Liver (tissue), 9 donors: ENCODE results near the gene RAE1. TPM values are rescaled to one million over a fixed set of nuclear protein-coding genes. Genes with fewer than 3 reads are reported as not detected.

Source experiments
- DNase-seq: peaks from one replicate; pipeline ENCODE4 v3.0.0-alpha.2; 2017; ENCODE audit warnings: low spot score
- H3K27ac ChIP-seq, 2 donors: one replicate each; pipeline ENCODE4 v1.7.0; 2013; ENCODE audit warnings: inconsistent platforms in 2 of 2, low read length in 2 of 2, control low read depth in 1 of 2, low read depth in 1 of 2, mild to moderate bottlenecking in 1 of 2
- H3K27me3 ChIP-seq, 4 donors: one replicate each; pipeline versions ENCODE4 v1.6.1 to v1.7.0; 2013; ENCODE audit warnings: low read length in 3 of 4, inconsistent platforms in 1 of 4, mild to moderate bottlenecking in 1 of 4, moderate library complexity in 1 of 4; ENCODE audit not compliant: control insufficient read depth in 4 of 4, insufficient read depth in 4 of 4
- H3K36me3 ChIP-seq, 4 donors: one replicate each; pipeline versions ENCODE4 v1.6.1 to v1.7.0; 2013; ENCODE audit warnings: low read length in 3 of 4, mild to moderate bottlenecking in 3 of 4, low read depth in 1 of 4, moderate library complexity in 1 of 4; ENCODE audit not compliant: control insufficient read depth in 4 of 4, insufficient read depth in 3 of 4
- H3K4me1 ChIP-seq, 4 donors: one replicate each; pipeline versions ENCODE4 v1.6.1 to v1.7.0; 2013; ENCODE audit warnings: low read length in 3 of 4, mild to moderate bottlenecking in 3 of 4, moderate library complexity in 1 of 4; ENCODE audit not compliant: control insufficient read depth in 4 of 4, insufficient read depth in 4 of 4
- H3K4me3 ChIP-seq, 3 donors: one replicate each; pipeline versions ENCODE4 v1.6.1 to v1.7.0; 2013; ENCODE audit warnings: low read length in 3 of 3, control low read depth in 1 of 3, low read depth in 1 of 3, mild to moderate bottlenecking in 1 of 3
- H3K9ac ChIP-seq, 2 donors: one replicate each; pipeline ENCODE4 v1.7.0; 2013; ENCODE audit warnings: low read length in 2 of 2, mild to moderate bottlenecking in 2 of 2, moderate library complexity in 2 of 2, control low read depth in 1 of 2, low read depth in 1 of 2
- H3K9me3 ChIP-seq, 4 donors: one replicate each; pipeline versions ENCODE4 v1.6.1 to v1.7.0; 2013; ENCODE audit warnings: low read length in 3 of 4; ENCODE audit not compliant: control insufficient read depth in 4 of 4
- ATF3 ChIP-seq: IDR thresholded peaks from 2 replicates; pipeline ENCODE4 v1.6.1; 2016; ENCODE audit warnings: antibody characterized with exemption
- CTCF ChIP-seq: fragments of 150-350 bp; IDR thresholded peaks from 2 replicates; pipeline ENCODE4 v1.5.1; 2017; ENCODE audit warnings: improper control_type of control experiment, low read depth, low read length; ENCODE audit not compliant: missing input control
- EGR1 ChIP-seq, 2 donors: IDR thresholded peaks; 2 replicates each; pipeline ENCODE4 v1.6.1; 2016 to 2018; ENCODE audit warnings: antibody characterized with exemption in 2 of 2, low read depth in 2 of 2
- FOXA1 ChIP-seq: IDR thresholded peaks from 2 replicates; pipeline ENCODE4 v1.6.1; 2016; ENCODE audit warnings: antibody characterized with exemption
- FOXA2 ChIP-seq: IDR thresholded peaks from 2 replicates; pipeline ENCODE4 v1.6.1; 2016; ENCODE audit warnings: antibody characterized with exemption
- GABPA ChIP-seq, 2 donors: IDR thresholded peaks in 1 of 2; conservative IDR thresholded peaks in 1 of 2; 2 replicates each; pipeline ENCODE4 v1.6.1; 2016; ENCODE audit warnings: antibody characterized with exemption in 2 of 2, mild to moderate bottlenecking in 1 of 2, moderate library complexity in 1 of 2
- HNF4A ChIP-seq, 2 donors: conservative IDR thresholded peaks; 2 replicates each; pipeline ENCODE4 v1.6.1; 2016; ENCODE audit warnings: antibody characterized with exemption in 2 of 2, mild to moderate bottlenecking in 2 of 2
- HNF4G ChIP-seq: IDR thresholded peaks from 2 replicates; pipeline ENCODE4 v1.6.1; 2016; ENCODE audit warnings: antibody characterized with exemption
- JUND ChIP-seq, 2 donors: IDR thresholded peaks; 2 replicates each; pipeline ENCODE4 v1.6.1; 2016; ENCODE audit warnings: antibody characterized with exemption in 2 of 2
- MAX ChIP-seq: IDR thresholded peaks from 2 replicates; pipeline ENCODE4 v1.6.1; 2016; ENCODE audit warnings: antibody characterized with exemption
- NR2F2 ChIP-seq: IDR thresholded peaks from 2 replicates; pipeline ENCODE4 v1.6.1; 2016; ENCODE audit warnings: antibody characterized with exemption
- RAD21 ChIP-seq, 2 donors: IDR thresholded peaks; 2 replicates each; pipeline ENCODE4 v1.6.1; 2016; ENCODE audit warnings: antibody characterized with exemption in 2 of 2, mild to moderate bottlenecking in 2 of 2
- REST ChIP-seq: IDR thresholded peaks from 2 replicates; pipeline ENCODE4 v1.6.1; 2016; ENCODE audit warnings: antibody characterized with exemption, mild to moderate bottlenecking
- RXRA ChIP-seq, 2 donors: IDR thresholded peaks; 2 replicates each; pipeline ENCODE4 v1.6.1; 2017 to 2018; ENCODE audit warnings: antibody characterized with exemption in 2 of 2, mild to moderate bottlenecking in 1 of 2
- SP1 ChIP-seq: IDR thresholded peaks from 2 replicates; pipeline ENCODE4 v1.6.1; 2018; ENCODE audit warnings: antibody characterized with exemption, mild to moderate bottlenecking
- TAF1 ChIP-seq: conservative IDR thresholded peaks from 2 replicates; pipeline ENCODE4 v1.6.1; 2016; ENCODE audit warnings: antibody characterized with exemption, mild to moderate bottlenecking
- ZBTB33 ChIP-seq: IDR thresholded peaks from 2 replicates; pipeline ENCODE4 v1.6.1; 2016; ENCODE audit warnings: antibody characterized with exemption
- WGBS: extraction: QIAGEN DNeasy Blood & Tissue Kit; methylation state at CpG from one replicate; pipeline ENCODE4 v1.1.7; 2013; 5-methylcytosine and 5-hydroxymethylcytosine counted together
- polyA plus RNA-seq, 2 donors: library from polyadenylated mRNA; stranded (reverse) in 1 of 2; unstranded in 1 of 2; fragments of 200-250 nt in 1 of 2; fragments of >200 nt in 1 of 2; fragmentation: Nextera tagmentation in 1 of 2; extraction: Ambion mirVana in 1 of 2; gene quantifications; one replicate each; pipeline versions ENCODE4 v1.2.1 to v1.2.3, GENCODE V29; 2013 to 2015
- total RNA-seq, 2 donors: library from RNA; depleted of rRNA; stranded (reverse); fragments of >200 nt; gene quantifications; one replicate each; pipeline ENCODE4 v1.2.3, GENCODE V29; 2014
- donor health status: healthy.
- donor health status: healthy.
- donor health status: healthy.
- donor health status: healthy.
- donor health status: healthy.

The RAE1 gene
- total and polyA plus RNA-seq, 4 donors: 10.0 to 15.5 (median 13.5) TPM

- WGBS: 1% methylated on average over 4 of the region's 4 CpGs
- no peak overlapping the region for H3K9ac ChIP-seq
- peaks cover 0 to 1% (median under 1%) of the 10 kb centered on the region in 4 donors for H3K4me1 ChIP-seq
- no peaks in the 10 kb centered on the region for H3K36me3 ChIP-seq
- peaks cover 0 to 7% (median 0%) of the 10 kb centered on the region in 4 donors for H3K27me3 ChIP-seq
- peak; percentile 72 for DNase-seq
- H3K4me3 ChIP-seq: no peak overlapping the region
- TF ChIP-seq ZBTB33 (no peak), FOXA1 (no peak), CTCF (peak; percentile 75), RAD21 (IDR thresholded peaks at IDR 0.05) (peak; percentile 90), JUND (IDR thresholded peaks at IDR 0.05) (no peak), NR2F2 (no peak), RXRA (IDR thresholded peaks at IDR 0.05) (no peak)
- no peaks in the 10 kb centered on the region for H3K9me3 ChIP-seq
- no peak overlapping the region for H3K27ac ChIP-seq
Measured at GRCh38 chr20:57346477-57346876, 4.6 kb upstream of the RAE1 start.

GRCh38 chr20:57347393-57347792 is 3.7 kb upstream of the RAE1 start:
- Histone ChIP-seq H3K27me3 (peaks cover 0 to 7% (median 0%) of the 10 kb centered on the region in 4 donors), H3K27ac (no peak overlapping the region), H3K4me1 (peaks cover 4 to 10% (median 8%) of the 10 kb centered on the region in 4 donors), H3K9ac (no peak overlapping the region), H3K36me3 (no peaks in the 10 kb centered on the region), H3K9me3 (no peaks in the 10 kb centered on the region), H3K4me3 (no peak overlapping the region)
- WGBS: 74% methylated on average over 4 of the region's 4 CpGs
- TF ChIP-seq ZBTB33: no peak
- TF ChIP-seq ATF3: no peak
- no peak for TF ChIP-seq FOXA1
- TF ChIP-seq EGR1 (IDR thresholded peaks at IDR 0.05; ENCODE audit: low read depth in 2 of 2): no peak
- no peak for TF ChIP-seq REST
- no peak for TF ChIP-seq HNF4A (conservative IDR thresholded peaks at IDR 0.05)
- no peak for TF ChIP-seq GABPA (IDR thresholded peaks at IDR 0.05 in 1 of 2, conservative IDR thresholded peaks at IDR 0.05 in 1 of 2)
- no peak for TF ChIP-seq NR2F2
- TF ChIP-seq MAX: no peak
- no peak for TF ChIP-seq FOXA2
- no peak for TF ChIP-seq HNF4G
- TF ChIP-seq JUND (IDR thresholded peaks at IDR 0.05): no peak
- no peak for TF ChIP-seq CTCF
- TF ChIP-seq SP1: no peak
- no peak for TF ChIP-seq TAF1
- no peak for TF ChIP-seq RXRA (IDR thresholded peaks at IDR 0.05)
- DNase-seq: no peak
